LNCaP clone FGC (cell line): Measurements from ENCODE around the gene EEPD1.
"Not testable (repeated sequence)": the region's sequence is repeated elsewhere in the genome, so short reads cannot be mapped to it uniquely, and the experiment has no call there.

Source experiments
- DNase-seq: peaks from one replicate; pipeline ENCODE4 v3.0.0-alpha.2; 2011; ENCODE audit warnings: low read depth
- H3K4me3 ChIP-seq: 2 replicates; pipeline ENCODE4 v1.5.1; 2011; ENCODE audit warnings: mild to moderate bottlenecking, low read depth, low read length, control low read depth
- CTCF ChIP-seq: IDR thresholded peaks from 2 replicates; pipeline ENCODE4 v1.5.1; 2012; ENCODE audit warnings: mild to moderate bottlenecking; ENCODE audit not compliant: control insufficient read depth, insufficient read depth; ENCODE audit errors: extremely low read depth

EEPD1 gene

GRCh38 chr7:36152756-36153570, at the start of gene EEPD1:
Gene EEPD1, plus strand, starts transcription at chr7:36153254. Its CDS starts 1,071 bp downstream, at chr7:36154325.
- peak within 1 kb of the TSS; percentile 83 for H3K4me3 ChIP-seq
- DNase-seq, result peak; percentile 97
- TF ChIP-seq CTCF, result peak; percentile 15; the same call in 1 of the 2 replicates

GRCh38 chr7:36103837-36104561, 49.1 kb upstream of the EEPD1 start:
- H3K4me3 ChIP-seq, result no peak overlapping the region
- no peak for TF ChIP-seq CTCF
- DNase-seq, result no peak

GRCh38 chr7:36106972-36107908, 45.8 kb upstream of the EEPD1 start:
- not testable (repeated sequence) for DNase-seq

GRCh38 chr7:36107926-36108631, 45.0 kb upstream of the EEPD1 start:
- no peak overlapping the region for H3K4me3 ChIP-seq
- DNase-seq, result no peak
- no peak for TF ChIP-seq CTCF

More at GRCh38 chr7:36106972-36107908, 45.8 kb upstream of the EEPD1 start:
- H3K4me3 ChIP-seq, result not testable (repeated sequence)

GRCh38 chr7:36109013-36109627, 43.9 kb upstream of the EEPD1 start:
- no peak overlapping the region for H3K4me3 ChIP-seq
- peak; percentile 13 for DNase-seq
- TF ChIP-seq CTCF, result no peak

- TF ChIP-seq CTCF, result no peak
These were observed 42.5 kb upstream of the EEPD1 start for GRCh38 chr7:36110584-36110983.

More at GRCh38 chr7:36110584-36110983, 42.5 kb upstream of the EEPD1 start:
- no peak overlapping the region for H3K4me3 ChIP-seq
- peak; percentile 90 for DNase-seq
